Cardiac septum (tissue), 1 donor: ENCODE measurements around the gene PYGM. TPM values are rescaled to one million over a fixed set of nuclear protein-coding genes. Genes with fewer than 3 reads are reported as not detected.
"Not testable (repeated sequence)": the region's sequence is repeated elsewhere in the genome, so short reads cannot be mapped to it uniquely, and the experiment has no call there.

ENCODE experiments used
- DNase-seq: peaks from one replicate; pipeline ENCODE4 v3.0.0-alpha.2; 2020; ENCODE audit warnings: low spot score
- intact Hi-C: fragments of 100-400 bp; cut with DNase I; formaldehyde crosslinking; loops from one replicate; pipeline ENCODE4 v1.14.0; 2022
- total RNA-seq: library from RNA; stranded (reverse); fragmentation: NEBNext Ultra II Directional; extraction: Animal tissue kit (Norgen Biotek cat#: 25700); gene quantifications from one replicate; pipeline ENCODE4 v1.2.1, GENCODE V29; 2021
- donor health status: DM: no; HTN: no; CAD: no.

The PYGM gene
- total RNA-seq, 1 donor from 2014 or later: 42.5 TPM

GRCh38 chr11:64712430-64713015, 47.3 kb downstream of the PYGM start:
- DNase-seq: no peak
- intact Hi-C loops: no loop called here

- intact Hi-C loops: no loop called here
- DNase-seq: no peak
Measured at GRCh38 chr11:64711956-64712362, 47.8 kb downstream of the PYGM start.

DNA sequence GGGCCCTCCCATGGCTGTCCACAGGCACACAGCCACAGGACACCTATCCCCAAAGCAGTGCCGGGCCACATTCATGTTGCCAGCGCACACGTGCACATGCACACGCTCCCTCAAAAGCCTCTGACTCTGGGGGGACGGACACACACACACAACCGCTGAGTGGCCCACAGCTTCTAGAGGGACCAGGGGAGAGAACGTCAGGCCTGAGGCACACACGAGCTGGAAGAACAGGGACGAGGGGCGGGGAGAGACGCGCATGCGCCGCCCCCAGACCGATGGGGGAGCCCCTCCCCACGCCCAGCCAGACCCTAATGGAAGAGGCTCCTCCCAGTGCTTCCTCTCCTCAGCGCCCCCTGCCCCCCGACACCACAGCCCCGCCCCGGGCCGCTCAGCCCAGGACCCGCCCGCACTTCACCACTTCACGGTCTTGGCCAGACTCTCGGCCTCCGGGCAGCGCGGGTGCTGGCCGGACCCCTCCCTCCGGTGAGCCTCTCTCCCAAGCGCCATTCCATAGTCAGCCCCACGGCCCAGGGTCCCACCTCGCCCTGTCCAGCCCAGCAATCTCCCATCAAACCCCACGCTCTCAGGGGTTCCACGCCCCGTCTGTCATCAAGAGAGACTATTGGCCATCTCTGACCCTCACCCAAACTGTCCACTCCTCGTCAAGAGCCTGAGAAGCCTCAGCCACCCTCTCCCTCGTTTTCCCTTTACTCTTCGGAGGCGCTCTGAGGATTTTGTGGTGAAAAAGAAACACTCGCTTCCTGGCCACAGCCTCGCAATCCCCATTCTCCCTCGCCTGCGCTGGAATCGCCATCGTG, 48.4 kb downstream of the PYGM start:
- intact Hi-C loops: no loop called here

GRCh38 chr11:64710418-64711137, 49.2 kb downstream of the PYGM start:
- DNase-seq: no peak
- intact Hi-C loops: no loop called here

More for the DNA sequence above, 48.4 kb downstream of the PYGM start:
- DNase-seq: no peak

GRCh38 chr11:64705501-64705900, 54.3 kb downstream of the PYGM start:
- intact Hi-C loops: no loop called here
- no peak for DNase-seq

DNA sequence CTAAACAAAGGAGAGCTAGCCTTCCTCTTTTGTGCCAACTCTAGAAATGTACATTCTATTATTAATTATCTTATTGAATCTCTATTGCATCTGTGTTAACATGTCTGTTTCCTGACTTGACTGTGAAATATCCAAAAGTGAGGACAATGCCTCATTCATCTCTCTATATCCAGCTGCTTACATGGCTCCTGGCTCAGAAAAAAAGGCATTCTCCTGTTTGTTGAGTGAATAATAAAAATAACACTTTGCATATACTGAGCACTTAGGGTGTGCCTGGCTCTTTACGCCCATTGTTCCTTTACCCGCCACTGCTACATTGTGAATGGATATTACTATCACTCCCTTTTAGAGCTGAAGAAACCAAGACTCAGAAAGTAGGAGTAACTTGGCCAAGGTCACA, 56.7 kb downstream of the PYGM start:
- intact Hi-C loops: no loop called here
- DNase-seq: no peak

- not testable (repeated sequence) for DNase-seq
Measured at GRCh38 chr11:64701956-64702355, 57.8 kb downstream of the PYGM start.

DNA sequence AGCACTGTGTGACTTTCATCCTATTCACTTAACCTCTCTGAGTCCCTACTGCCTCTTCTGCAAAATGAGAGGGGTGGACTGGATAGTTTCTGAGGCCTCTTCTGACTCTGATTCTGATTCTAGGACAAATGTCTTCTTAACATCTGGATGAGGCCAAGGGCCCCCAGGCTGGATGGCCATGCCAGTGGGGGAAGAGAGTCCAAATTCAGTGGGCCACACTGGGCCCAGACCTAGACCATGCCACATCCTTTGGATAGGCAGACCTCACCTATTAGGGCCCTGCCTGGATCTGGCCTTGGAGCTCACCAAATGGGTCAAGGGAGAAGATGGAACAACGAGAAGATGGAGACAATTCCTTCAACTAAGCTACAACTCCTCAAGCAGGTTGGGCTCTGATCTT, 61.3 kb downstream of the PYGM start:
- DNase-seq: no peak
- intact Hi-C loops: no loop called here

More at GRCh38 chr11:64701956-64702355, 57.8 kb downstream of the PYGM start:
- intact Hi-C loops: not testable (repeated sequence)

GRCh38 chr11:64697663-64698375, 62.0 kb downstream of the PYGM start:
- DNase-seq: no peak
- intact Hi-C loops: no loop called here

Other genes starting within 250 kb of the PYGM start
- not detected for gene SLC22A11, start 204.0 kb downstream of the PYGM start, total RNA-seq
- not detected for gene SLC22A12, start 168.8 kb downstream of the PYGM start, total RNA-seq
- gene NRXN2, start 36.8 kb downstream of the PYGM start, total RNA-seq: 3.5 TPM
- 30.8 TPM for gene RASGRP2, start 15.8 kb downstream of the PYGM start, total RNA-seq
- gene SF1, start 18.6 kb upstream of the PYGM start, total RNA-seq: 175 TPM
- gene MAP4K2, start 43.2 kb upstream of the PYGM start, total RNA-seq: 6.7 TPM
- gene MEN1, start 50.6 kb upstream of the PYGM start, total RNA-seq: 8.6 TPM
- 1.2 TPM for gene CDC42BPG, start 84.7 kb upstream of the PYGM start, total RNA-seq
- 50.9 TPM for gene EHD1, start 118.6 kb upstream of the PYGM start, total RNA-seq
- gene ATG2A, start 157.2 kb upstream of the PYGM start, total RNA-seq: 14.6 TPM
- 24.9 TPM for gene PPP2R5B, start 164.7 kb upstream of the PYGM start, total RNA-seq
- not detected for gene GPHA2, start 175.9 kb upstream of the PYGM start, total RNA-seq
- gene MAJIN, start 212.1 kb upstream of the PYGM start, total RNA-seq: not detected
- 0.70 TPM for gene BATF2, start 237.0 kb upstream of the PYGM start, total RNA-seq